T1000 (cell line): ENCODE measurements around the gene PKNOX2.

Experiments
- DNase-seq: peaks from one replicate; lab custom pipeline; 2025; ENCODE audit warnings: mixed read lengths; lab: John Stamatoyannopoulos, UW

The PKNOX2 gene

GRCh38 chr11:125314276-125315078 lies 149.9 kb downstream of the PKNOX2 start:
- DNase-seq = no peak

GRCh38 chr11:125315079-125315740 lies 150.7 kb downstream of the PKNOX2 start:
- no peak for DNase-seq

DNA sequence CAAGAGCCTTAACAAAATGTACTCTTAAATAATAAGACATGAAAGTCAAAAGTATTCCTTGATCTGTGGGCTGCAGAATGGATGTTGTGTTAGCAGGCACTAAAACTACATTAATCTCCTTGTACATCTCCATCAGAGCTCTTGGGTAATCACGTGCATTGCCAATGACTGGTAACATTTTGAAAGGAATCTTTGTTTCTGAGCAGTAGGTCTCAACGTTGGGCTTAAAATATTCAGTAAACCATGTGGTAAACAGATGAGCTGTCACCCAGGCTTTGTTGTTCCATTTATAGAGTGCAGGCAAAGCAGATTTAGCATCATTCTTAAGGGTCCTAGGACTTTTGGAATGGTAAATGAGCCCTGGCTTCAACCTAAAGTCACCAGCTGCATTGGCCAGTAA lies 152.9 kb downstream of the PKNOX2 start:
- DNase-seq = no peak

DNA sequence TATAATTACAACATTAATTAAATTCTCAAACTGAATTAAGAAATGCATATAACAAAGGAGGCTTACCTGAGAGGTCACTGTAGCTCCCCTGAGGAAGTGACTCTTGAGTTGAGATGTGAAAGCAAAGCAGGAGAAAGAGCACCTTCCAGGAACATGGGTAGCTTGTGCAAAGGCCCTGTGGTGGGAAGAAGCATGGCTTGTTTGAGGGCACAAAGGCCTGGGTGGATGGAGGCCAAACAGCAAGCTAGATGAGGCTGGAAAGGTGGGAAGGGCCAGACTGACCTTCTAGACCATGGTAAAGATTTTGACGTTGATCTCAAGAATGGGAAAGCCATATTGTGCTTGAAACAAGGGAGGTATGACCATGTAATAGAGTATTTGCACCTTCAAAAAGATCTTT lies 155.1 kb downstream of the PKNOX2 start:
- DNase-seq = no peak

GRCh38 chr11:125320347-125321076 lies 156.0 kb downstream of the PKNOX2 start:
- DNase-seq = no peak

GRCh38 chr11:125322289-125322688 lies 157.7 kb downstream of the PKNOX2 start:
- DNase-seq = no peak

DNA sequence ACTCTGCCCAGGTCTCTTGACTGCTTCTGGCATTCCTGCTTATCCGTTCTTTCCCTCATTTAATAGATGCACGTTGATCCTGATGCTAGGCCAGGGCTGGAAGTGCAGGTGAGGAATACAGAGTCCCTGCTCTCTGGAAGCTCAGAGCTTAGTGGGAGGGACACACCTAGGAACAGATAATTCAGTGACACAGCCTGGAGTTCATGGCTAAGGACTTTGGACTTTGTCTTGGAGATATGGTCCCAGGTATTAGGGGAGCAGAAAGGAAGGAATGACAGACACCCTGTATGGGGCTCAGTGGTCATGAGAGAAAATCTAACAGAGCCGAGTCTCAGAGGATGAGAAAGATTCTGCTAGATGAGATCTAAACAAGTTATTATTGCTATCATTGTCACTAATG lies 160.6 kb downstream of the PKNOX2 start:
- DNase-seq = no peak

DNA sequence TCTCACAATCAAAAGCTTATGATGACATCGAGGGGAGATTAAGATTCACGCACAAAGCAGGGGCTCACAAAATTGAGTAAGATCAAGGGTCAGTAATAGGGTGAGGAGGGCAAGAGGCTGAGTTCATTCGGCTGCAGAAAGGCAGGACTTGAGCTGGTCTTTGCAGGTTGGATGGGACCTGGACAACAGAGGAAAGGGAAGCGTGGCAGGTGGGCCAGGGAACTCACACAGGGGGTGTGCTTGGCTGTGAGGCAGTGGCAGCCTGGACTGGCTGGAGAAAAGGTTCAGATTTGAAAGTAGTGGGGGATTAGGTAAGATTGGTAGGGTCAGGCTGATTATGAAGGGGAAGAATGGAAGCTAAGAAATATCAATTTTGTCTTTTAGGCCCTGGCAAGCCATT lies 161.6 kb downstream of the PKNOX2 start:
- DNase-seq = no peak

DNA sequence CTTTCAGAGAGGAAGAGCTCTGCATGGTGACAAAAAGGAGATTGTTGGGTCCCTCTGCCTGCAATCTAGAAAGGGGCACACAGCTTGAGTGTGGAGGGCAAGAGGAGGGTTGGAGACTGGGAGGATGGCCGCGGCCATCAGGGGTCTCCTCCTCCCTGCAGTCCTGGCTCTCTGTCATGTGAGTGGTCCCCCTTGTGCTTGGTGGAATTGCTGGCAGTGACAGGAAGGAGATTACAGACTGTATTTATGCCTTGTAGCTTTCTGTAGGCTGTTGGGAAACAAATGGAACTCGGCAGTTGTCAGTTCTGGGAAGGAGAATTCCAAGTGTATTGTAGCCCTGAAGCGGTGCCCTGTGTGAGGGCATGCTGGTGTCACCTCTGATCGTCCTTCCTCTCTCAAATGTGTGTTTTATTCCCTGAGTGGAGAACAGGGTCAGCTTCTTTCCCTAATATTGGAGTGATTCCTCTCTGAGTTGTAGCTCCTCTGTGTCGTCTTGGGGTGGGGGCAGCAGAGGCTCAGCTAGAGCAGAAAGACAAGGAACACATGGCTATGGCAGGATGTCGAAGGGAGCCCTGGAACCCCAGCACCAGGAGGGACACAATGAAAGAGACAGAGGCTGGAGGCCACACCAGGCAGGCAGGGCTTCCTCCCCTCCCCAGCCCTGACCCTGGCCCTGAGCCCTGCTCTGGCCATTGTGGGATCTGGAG lies 163.1 kb downstream of the PKNOX2 start:
- DNase-seq = no peak

GRCh38 chr11:125328225-125328580 lies 163.7 kb downstream of the PKNOX2 start:
- no peak for DNase-seq

GRCh38 chr11:125329786-125330185 lies 165.2 kb downstream of the PKNOX2 start:
- no peak for DNase-seq

DNA sequence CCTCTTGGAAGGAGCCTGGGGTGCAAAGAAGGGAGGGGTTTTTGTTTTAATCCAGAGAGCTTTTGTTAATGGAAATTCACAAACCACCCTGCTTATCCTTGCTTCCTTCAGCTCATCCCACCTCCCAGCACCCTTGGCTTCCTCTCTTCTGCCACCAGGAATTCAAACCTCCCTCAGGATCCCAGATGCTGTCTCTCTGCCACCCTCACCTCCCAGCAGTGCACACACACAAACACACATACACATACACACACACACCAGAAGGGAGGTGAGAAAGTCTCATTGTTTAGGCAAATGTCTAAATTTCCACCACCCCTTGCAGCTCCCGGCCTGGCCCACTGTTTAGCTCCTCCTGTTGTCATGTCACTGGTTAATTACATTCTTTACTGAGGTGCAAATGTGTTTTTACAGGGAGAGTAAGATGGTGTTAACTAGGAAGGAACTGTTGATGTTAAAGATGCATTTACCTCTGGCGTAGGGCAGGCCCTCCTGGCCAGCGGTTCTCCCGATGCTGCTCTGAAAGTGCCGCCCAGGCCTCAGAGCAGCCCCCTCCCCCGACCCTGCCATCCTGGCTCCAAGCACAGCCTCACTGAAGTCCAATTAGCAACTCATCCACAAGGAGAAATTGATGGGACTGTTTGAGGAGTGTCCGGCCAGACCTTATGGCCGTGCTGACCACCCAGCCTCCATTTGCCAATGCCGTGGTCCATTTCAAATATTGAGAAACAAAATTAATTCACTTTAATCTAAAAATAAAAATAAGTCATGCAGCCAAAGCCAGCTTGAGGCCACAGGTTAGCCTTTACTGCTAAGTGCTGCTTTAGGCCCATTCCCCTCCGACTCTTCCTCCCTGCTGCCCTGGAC lies 166.1 kb downstream of the PKNOX2 start:
- DNase-seq = no peak

- DNase-seq = no peak
Measured at GRCh38 chr11:125331357-125332035, 166.9 kb downstream of the PKNOX2 start.

DNA sequence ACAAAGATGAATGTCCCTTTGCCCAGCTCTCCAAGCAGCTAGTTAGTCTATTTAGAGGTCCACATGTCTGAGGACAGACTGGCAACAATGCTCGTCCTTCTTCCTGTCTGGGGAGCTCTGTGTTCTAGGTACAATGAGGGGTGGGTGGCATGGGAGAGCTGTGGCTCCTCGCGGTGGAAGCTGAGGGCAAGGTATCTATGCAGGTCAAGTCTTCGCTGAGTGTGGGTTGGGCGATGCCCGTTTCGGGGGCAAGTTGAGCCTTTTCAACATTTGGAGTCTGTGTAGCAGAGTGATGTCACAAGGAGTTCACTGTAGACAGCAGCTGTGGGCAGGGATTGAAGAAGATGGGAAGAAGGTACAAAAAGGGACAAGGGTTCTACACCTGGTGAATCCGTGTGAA lies 168.3 kb downstream of the PKNOX2 start:
- no peak for DNase-seq

DNA sequence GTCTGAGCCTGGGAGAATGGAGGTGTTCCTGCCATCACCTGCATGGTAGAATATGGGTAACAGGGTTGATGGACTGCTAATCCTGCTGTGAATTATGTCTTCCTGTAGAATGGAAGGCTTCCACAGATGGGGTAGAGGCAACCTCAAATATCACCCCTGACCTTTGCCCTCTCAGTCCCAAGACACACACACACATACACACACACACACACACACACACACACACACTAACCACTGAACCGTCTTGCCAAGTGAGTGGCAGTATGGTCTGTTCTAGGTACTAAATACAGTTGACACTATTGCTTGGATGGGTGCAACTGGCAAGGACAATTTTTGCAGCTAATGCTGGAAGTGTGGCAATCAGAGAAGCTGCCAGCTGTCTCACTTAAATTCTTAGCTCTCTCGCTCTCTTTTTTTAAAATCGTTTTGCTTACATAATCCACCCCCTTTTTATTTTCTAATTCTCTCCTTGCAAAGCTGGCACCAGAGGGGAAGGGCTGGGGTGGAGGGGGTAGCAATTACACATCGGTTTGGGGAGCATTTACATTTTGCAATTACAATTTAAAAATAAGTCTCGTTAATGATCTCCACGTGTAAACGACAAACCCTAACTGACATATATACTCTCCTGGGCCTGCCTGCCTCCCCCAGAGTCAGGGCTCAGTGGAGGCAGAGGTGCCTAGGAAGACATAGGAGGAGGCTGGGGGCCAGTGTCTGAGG lies 169.0 kb downstream of the PKNOX2 start:
- DNase-seq = no peak

DNA sequence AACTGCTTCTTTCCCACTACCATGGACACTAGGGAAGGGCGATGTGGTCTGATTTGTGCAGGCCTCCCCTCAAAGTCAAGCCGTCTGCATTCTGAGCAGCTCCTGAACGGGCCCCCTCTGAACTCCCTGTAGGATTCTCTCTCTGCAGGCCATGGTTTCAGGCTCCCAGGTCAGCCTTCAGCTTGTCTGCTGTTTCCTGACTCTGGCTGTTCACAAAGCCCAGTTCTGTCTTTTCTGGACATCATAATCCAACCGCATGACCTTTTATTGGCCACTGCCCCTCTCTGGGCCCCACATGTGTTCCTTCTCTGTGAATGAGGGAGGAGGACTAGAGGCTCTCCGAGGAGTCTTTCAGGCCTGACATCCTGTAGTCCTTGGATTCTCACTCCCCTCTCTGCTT lies 170.6 kb downstream of the PKNOX2 start:
- no peak for DNase-seq

DNA sequence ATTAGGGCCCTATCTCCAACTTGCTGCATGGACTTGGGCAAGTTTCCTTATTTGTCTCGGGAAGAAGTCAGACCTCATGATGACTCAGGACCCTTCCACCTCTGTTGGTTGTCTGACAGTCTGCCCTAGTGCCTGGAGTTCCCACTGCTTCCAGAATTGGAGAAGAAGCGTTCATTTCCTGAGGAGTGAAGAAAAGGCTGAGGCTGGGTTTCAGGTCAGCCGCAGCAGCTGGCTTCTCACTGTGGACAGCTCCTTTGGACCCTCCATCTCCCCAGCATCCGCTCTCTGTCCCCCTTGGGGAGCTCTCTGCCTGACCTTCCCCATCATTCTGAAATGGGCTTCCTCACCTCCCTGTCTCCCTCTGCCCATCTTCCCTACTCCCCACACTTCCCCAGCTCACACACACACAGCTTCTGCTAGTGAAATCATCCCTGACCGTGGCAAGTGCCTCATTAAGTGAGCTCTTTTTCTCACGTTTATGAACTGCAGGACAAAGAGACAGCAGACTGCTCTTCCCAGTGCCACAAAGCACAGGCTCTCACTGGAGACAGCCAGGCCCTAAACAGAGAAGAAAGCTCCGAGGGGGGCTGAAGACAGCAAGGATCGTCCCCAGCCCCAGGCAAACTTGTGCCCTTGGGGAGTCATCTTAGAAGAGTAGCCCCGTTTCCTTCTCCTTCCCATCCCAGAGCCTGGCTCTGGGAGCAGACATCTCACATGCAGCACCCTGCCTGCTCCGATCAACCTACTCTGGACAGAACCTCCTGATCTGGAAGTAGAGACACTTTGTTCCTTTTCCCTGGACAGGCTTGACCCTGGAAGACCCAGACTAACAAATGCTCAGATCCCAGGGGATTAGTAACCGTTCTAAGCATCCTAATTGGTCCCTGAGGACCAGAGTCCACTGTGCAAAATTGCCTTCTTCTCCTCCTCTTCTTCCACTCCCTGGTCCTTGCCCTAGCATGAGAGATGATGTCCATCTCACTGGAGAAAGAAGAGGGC lies 173.6 kb downstream of the PKNOX2 start:
- DNase-seq = no peak

- DNase-seq = no peak
Measured at GRCh38 chr11:125338886-125339811, 174.6 kb downstream of the PKNOX2 start.
